BJ (cell line): Measurements from ENCODE around the gene GLT1D1. TPM values are rescaled to one million over a fixed set of nuclear protein-coding genes. Genes with fewer than 3 reads are reported as not detected.

ENCODE experiments used
- CTCF ChIA-PET: fragments of 350-600 bp; formaldehyde crosslinking; extraction: SDS; loops from one replicate; lab custom pipeline; 2021; ENCODE audit warnings: antibody characterized with exemption, inconsistent platforms; lab: Yijun Ruan, JAX
- POLR2A ChIA-PET: fragments of 300-600 bp; sonication (Branson Sonifier 250); formaldehyde crosslinking; extraction: SDS; loops from one replicate; lab custom pipeline; 2021; ENCODE audit warnings: antibody characterized with exemption; lab: Charles Lee
- DNase-seq: peaks from one replicate; pipeline ENCODE4 v3.0.0-alpha.2; 2011; ENCODE audit warnings: low read depth
- H3K27me3 ChIP-seq: 2 replicates; pipeline ENCODE4 v1.6.0; 2011; ENCODE audit warnings: low read length; ENCODE audit not compliant: control insufficient read depth, insufficient read depth
- H3K36me3 ChIP-seq: 2 replicates; pipeline ENCODE4 v1.5.1; 2011; ENCODE audit warnings: low read length; ENCODE audit not compliant: control insufficient read depth, insufficient read depth
- H3K4me3 ChIP-seq: 2 replicates; pipeline ENCODE4 v1.5.1; 2011; ENCODE audit warnings: low read depth, mild to moderate bottlenecking, control low read depth, low read length
- CTCF ChIP-seq: IDR thresholded peaks from 2 replicates; pipeline ENCODE4 v1.5.1; 2011; ENCODE audit warnings: low read depth, mild to moderate bottlenecking, control low read depth, inconsistent platforms, low read length, moderate library complexity; ENCODE audit not compliant: insufficient read depth
- polyA plus RNA-seq: library from polyadenylated mRNA; depleted of rRNA; stranded (reverse); fragments of >200 nt; gene quantifications from 2 replicates; pipeline ENCODE4 v1.2.3, GENCODE V29; 2011

Gene GLT1D1
- polyA plus RNA-seq, 1 experiment, result not detected

- POLR2A ChIA-PET, result no interaction called here
- Histone ChIP-seq H3K4me3 (no peak overlapping the region), H3K36me3 (no peaks in the 10 kb centered on the region), H3K27me3 (no peaks in the 10 kb centered on the region)
- TF ChIP-seq CTCF, result no peak
- CTCF ChIA-PET, result no interaction called here
- no peak for DNase-seq
Measured at GRCh38 chr12:128872303-128872702, 19.0 kb downstream of the GLT1D1 start.

GRCh38 chr12:128876559-128876958, 23.3 kb downstream of the GLT1D1 start:
- Histone ChIP-seq H3K4me3 (no peak overlapping the region), H3K27me3 (no peaks in the 10 kb centered on the region), H3K36me3 (no peaks in the 10 kb centered on the region)
- TF ChIP-seq CTCF, result no peak
- ChIA-PET CTCF (no interaction called here), POLR2A (no interaction called here)
- DNase-seq, result no peak

GRCh38 chr12:128879898-128880764, 26.9 kb downstream of the GLT1D1 start:
- TF ChIP-seq CTCF, result no peak
- no peak for DNase-seq
- CTCF ChIA-PET, result interaction anchor here (0.7 kb wide), 1 partner anchor 188 kb away, joined by 3 read pairs; no protein-coding TSS in a partner anchor
- Histone ChIP-seq H3K4me3 (no peak overlapping the region), H3K27me3 (no peaks in the 10 kb centered on the region), H3K36me3 (no peaks in the 10 kb centered on the region)
- POLR2A ChIA-PET, result no interaction called here

- no peak for DNase-seq
- TF ChIP-seq CTCF, result no peak
- ChIA-PET POLR2A (no interaction called here), CTCF (no interaction called here)
- no peak overlapping the region for H3K4me3 ChIP-seq
- H3K36me3 ChIP-seq, result no peaks in the 10 kb centered on the region
- no peaks in the 10 kb centered on the region for H3K27me3 ChIP-seq
Measured at GRCh38 chr12:128891856-128892255, 38.6 kb downstream of the GLT1D1 start.

- no peak overlapping the region for H3K4me3 ChIP-seq
- DNase-seq, result no peak
- CTCF ChIA-PET, result no interaction called here
- no peak for TF ChIP-seq CTCF
- H3K27me3 ChIP-seq, result no peaks in the 10 kb centered on the region
- POLR2A ChIA-PET, result no interaction called here
- no peaks in the 10 kb centered on the region for H3K36me3 ChIP-seq
Measured at GRCh38 chr12:128903236-128903635, 50.0 kb downstream of the GLT1D1 start.
